ENCODE data around the gene C12orf76. TPM values are rescaled to one million over a fixed set of nuclear protein-coding genes. Genes with fewer than 3 reads are reported as not detected.
"Not testable (repeated sequence)": the region's sequence is repeated elsewhere in the genome, so short reads cannot be mapped to it uniquely, and the experiment has no call there.

Gene C12orf76
- total RNA-seq, 1 experiment from 2014 or later = 29.4 TPM

- TF ChIP-seq, protein P1, sequence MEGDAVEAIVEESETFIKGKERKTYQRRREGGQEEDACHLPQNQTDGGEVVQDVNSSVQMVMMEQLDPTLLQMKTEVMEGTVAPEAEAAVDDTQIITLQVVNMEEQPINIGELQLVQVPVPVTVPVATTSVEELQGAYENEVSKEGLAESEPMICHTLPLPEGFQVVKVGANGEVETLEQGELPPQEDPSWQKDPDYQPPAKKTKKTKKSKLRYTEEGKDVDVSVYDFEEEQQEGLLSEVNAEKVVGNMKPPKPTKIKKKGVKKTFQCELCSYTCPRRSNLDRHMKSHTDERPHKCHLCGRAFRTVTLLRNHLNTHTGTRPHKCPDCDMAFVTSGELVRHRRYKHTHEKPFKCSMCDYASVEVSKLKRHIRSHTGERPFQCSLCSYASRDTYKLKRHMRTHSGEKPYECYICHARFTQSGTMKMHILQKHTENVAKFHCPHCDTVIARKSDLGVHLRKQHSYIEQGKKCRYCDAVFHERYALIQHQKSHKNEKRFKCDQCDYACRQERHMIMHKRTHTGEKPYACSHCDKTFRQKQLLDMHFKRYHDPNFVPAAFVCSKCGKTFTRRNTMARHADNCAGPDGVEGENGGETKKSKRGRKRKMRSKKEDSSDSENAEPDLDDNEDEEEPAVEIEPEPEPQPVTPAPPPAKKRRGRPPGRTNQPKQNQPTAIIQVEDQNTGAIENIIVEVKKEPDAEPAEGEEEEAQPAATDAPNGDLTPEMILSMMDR (conservative IDR thresholded peaks at IDR 0.05) = no peak
- no peak for TF ChIP-seq EZH2 (IDR thresholded peaks at IDR 0.05; ENCODE audit: low read depth)
- peaks cover 34% of the 10 kb centered on the region for H3K79me2 ChIP-seq (ENCODE audit: low read depth)
- no peaks in the 10 kb centered on the region for H3K9me2 ChIP-seq (ENCODE audit: insufficient read depth)
- DNase-seq = peak; percentile 43 to 46
- no peak overlapping the region; the same call in 1 of the 2 replicates for H3K27ac ChIP-seq
- ChIA-PET POLR2A (ENCODE audit: unreplicated experiment) (interaction anchor here (1.0 kb wide), 1 partner anchor 12 kb away, joined by 4 read pairs; no protein-coding TSS in a partner anchor), CTCF (no interaction called here)
- H4K20me1 ChIP-seq (ENCODE audit: insufficient read depth) = no peaks in the 10 kb centered on the region
- intact Hi-C loops (cut with micrococcal nuclease; ENCODE audit: unreplicated experiment) = no loop called here
- no peaks in the 10 kb centered on the region for H3K27me3 ChIP-seq (ENCODE audit: insufficient read depth, low read depth)
- H3K9me3 ChIP-seq (ENCODE audit: insufficient read depth, low read depth) = no peaks in the 10 kb centered on the region
- H3K36me3 ChIP-seq (ENCODE audit: low read depth) = peaks cover 4% of the 10 kb centered on the region
- H3K4me1 ChIP-seq (replicated peaks; ENCODE audit: insufficient read depth) = no peaks in the 10 kb centered on the region
- H3K4me3 ChIP-seq = no peak overlapping the region
- BruUV-seq (replicated peaks) = no TSS peak
- H2AFZ ChIP-seq = no peak overlapping the region
- H3K4me2 ChIP-seq = no peak overlapping the region
- no peaks in the 10 kb centered on the region for H3F3A ChIP-seq (ENCODE audit: insufficient read depth, low read depth)
Measured at GRCh38 chr12:110012137-110012536, 36.2 kb downstream of the C12orf76 start.

GRCh38 chr12:110010853-110011723, 37.2 kb downstream of the C12orf76 start:
- Histone ChIP-seq H4K20me1 (ENCODE audit: insufficient read depth) (no peaks in the 10 kb centered on the region), H3K4me3 (no peak overlapping the region), H3K27me3 (ENCODE audit: insufficient read depth, low read depth) (no peaks in the 10 kb centered on the region), H3K27ac (no peak overlapping the region), H3K79me2 (ENCODE audit: low read depth) (peaks cover 44% of the 10 kb centered on the region), H3K9me2 (ENCODE audit: insufficient read depth) (no peaks in the 10 kb centered on the region), H3K4me1 (replicated peaks; ENCODE audit: insufficient read depth) (no peaks in the 10 kb centered on the region), H3K4me2 (no peak overlapping the region), H3F3A (ENCODE audit: insufficient read depth, low read depth) (no peaks in the 10 kb centered on the region), H3K36me3 (ENCODE audit: low read depth) (no peaks in the 10 kb centered on the region; the same call in 1 of the 2 replicates), H3K9me3 (ENCODE audit: insufficient read depth, low read depth) (no peaks in the 10 kb centered on the region), H2AFZ (no peak overlapping the region)
- TF ChIP-seq, protein P1 (conservative IDR thresholded peaks at IDR 0.05) = no peak
- no peak for TF ChIP-seq EZH2 (IDR thresholded peaks at IDR 0.05; ENCODE audit: low read depth)
- DNase-seq = no peak
- CTCF ChIA-PET = no interaction called here
- POLR2A ChIA-PET (ENCODE audit: unreplicated experiment) = no interaction called here
- no TSS peak for BruUV-seq (replicated peaks)
- intact Hi-C loops (cut with micrococcal nuclease; ENCODE audit: unreplicated experiment) = no loop called here

DNA sequence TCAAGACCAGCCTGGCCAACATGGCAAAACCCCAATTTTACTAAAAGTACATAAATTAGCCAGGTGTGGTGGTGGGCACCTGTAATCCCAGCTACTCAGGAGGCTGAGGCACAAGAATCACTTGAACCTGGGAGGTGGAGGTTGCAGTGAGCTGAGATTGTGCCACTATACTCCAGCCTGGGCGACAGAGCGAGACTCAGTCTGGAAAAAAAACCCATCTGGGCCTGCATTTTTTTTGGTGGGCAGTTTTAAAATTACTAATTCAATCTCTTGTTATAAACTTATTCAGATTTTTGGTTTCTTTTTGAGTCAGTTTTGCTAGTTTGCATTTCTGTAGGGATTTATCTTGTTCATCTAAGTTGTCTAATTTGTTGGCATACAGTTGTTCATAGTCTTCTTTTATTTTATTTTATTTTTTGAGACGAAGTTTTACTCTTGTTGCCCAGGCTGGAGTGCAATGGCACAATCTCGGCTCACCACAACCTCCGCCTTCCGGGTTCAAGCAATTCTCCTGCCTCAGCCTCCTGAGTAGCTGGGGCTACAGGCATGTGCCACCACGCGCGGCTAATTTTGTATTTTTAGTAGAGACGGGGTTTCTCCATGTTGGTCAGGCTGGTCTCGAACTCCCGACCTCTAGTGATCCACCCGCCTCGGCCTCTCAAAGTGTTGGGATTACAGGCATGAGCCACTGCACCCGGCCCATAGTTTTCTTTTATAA, 39.5 kb downstream of the C12orf76 start:
- H3K27ac ChIP-seq; intact Hi-C loops (cut with micrococcal nuclease; ENCODE audit: unreplicated experiment); POLR2A ChIA-PET (ENCODE audit: unreplicated experiment); DNase-seq; H3K4me3 ChIP-seq; H3K27me3 ChIP-seq (ENCODE audit: insufficient read depth, low read depth); H2AFZ ChIP-seq; H3K9me2 ChIP-seq (ENCODE audit: insufficient read depth); H3K4me2 ChIP-seq; H3F3A ChIP-seq (ENCODE audit: insufficient read depth, low read depth); H4K20me1 ChIP-seq (ENCODE audit: insufficient read depth); H3K9me3 ChIP-seq (ENCODE audit: insufficient read depth, low read depth); CTCF ChIA-PET; H3K4me1 ChIP-seq (replicated peaks; ENCODE audit: insufficient read depth); BruUV-seq (replicated peaks); H3K36me3 ChIP-seq (ENCODE audit: low read depth): not testable (repeated sequence)
- H3K79me2 ChIP-seq (ENCODE audit: low read depth) = peaks cover 53% of the 10 kb centered on the region
